Stimulated activated CD4-positive, alpha-beta T cell treated with anti-CD3 and anti-CD28 coated beads, Interleukin-12 subunit alpha, Interleukin-12 subunit beta, amount 100 ng/mL, for 24 hours (primary cell): Measurements from ENCODE around the gene AKAP13.
"Not testable (repeated sequence)": the region's sequence is repeated elsewhere in the genome, so short reads cannot be mapped to it uniquely, and the experiment has no call there.

Source experiments
- DNase-seq, 2 experiments: peaks; one replicate each; pipeline ENCODE4 v3.0.0-alpha.2; 2020; ENCODE audit warnings: low read depth in 2 of 2

AKAP13 gene, protein sequence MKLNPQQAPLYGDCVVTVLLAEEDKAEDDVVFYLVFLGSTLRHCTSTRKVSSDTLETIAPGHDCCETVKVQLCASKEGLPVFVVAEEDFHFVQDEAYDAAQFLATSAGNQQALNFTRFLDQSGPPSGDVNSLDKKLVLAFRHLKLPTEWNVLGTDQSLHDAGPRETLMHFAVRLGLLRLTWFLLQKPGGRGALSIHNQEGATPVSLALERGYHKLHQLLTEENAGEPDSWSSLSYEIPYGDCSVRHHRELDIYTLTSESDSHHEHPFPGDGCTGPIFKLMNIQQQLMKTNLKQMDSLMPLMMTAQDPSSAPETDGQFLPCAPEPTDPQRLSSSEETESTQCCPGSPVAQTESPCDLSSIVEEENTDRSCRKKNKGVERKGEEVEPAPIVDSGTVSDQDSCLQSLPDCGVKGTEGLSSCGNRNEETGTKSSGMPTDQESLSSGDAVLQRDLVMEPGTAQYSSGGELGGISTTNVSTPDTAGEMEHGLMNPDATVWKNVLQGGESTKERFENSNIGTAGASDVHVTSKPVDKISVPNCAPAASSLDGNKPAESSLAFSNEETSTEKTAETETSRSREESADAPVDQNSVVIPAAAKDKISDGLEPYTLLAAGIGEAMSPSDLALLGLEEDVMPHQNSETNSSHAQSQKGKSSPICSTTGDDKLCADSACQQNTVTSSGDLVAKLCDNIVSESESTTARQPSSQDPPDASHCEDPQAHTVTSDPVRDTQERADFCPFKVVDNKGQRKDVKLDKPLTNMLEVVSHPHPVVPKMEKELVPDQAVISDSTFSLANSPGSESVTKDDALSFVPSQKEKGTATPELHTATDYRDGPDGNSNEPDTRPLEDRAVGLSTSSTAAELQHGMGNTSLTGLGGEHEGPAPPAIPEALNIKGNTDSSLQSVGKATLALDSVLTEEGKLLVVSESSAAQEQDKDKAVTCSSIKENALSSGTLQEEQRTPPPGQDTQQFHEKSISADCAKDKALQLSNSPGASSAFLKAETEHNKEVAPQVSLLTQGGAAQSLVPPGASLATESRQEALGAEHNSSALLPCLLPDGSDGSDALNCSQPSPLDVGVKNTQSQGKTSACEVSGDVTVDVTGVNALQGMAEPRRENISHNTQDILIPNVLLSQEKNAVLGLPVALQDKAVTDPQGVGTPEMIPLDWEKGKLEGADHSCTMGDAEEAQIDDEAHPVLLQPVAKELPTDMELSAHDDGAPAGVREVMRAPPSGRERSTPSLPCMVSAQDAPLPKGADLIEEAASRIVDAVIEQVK (N-terminal part only)

GRCh38 chr15:85380217-85380811 is at the start of gene AKAP13:
AKAP13 (plus strand) TSS chr15:85380603; CDS start chr15:85485721, 105,118 bp downstream.
- peak; percentile 87 to 92 for DNase-seq

DNA sequence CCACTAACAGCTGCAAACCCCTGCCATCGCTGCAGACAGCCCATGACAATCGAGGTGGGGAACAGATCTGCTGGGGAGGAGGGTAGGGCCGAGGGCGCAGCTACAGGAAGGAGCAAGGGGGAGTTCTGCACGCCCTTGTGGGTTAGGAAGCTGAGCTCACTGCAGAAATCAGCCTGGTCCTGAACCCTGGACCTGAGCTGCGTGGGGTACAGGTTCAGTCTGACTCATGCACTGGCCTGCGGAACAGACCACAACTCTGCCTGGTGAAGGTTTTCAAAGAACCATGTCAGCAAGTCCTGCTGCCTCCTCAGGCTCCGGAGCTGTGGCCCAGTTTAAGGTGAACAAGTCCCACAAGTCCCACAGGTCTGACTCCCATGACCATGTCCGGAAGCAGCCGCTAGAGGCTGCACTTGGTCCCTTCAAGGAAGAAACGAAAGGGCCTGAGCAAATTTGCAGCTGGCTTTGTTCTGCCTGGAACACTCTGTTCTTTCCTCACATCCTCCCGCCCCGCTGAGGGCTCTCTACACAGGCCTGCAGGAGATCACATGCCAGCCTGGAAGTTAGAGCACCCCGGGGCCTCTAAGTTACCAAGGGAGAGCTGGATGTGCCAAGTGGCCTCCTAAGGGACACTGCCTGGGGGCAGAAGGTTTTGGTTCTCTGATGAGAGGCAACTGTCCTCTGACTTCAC is 49.4 kb upstream of the AKAP13 start:
- peak in 1 of 2 experiments; percentile 59 for DNase-seq

GRCh38 chr15:85331655-85332285 is 48.6 kb upstream of the AKAP13 start:
- no peak for DNase-seq

DNA sequence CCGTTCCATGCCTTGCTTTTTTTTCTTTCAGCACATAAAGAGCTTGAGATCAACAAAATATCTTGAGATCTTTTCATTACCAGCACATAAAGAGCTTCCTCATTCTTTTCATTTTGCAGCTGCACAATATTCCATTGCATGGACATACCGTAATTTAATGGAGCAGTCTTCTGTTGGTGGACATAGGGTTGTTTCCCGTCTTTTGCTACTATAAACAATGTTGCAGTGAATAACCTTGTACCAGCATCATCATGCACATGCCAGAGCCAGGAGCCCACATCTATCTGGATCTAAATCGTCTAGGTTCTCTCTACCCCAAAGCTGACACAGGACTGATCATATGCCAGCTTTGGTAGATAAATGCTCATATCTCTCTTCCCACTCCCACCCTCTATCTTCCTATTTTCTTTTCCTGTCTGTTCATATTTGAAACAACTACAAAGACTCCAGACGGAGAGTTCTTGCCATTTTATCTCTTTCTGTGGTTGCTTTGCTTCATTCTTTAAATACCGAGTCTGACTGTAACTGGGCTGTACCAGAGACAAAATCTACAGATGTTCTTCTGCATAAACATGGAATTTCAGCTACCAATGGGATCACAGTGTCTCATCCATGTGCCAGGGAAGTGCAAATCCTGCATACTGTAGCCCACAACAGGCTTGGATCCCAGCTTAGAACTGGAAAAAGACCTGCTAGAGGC is 47.1 kb upstream of the AKAP13 start:
- DNase-seq, result no peak

GRCh38 chr15:85334241-85334640 is 46.2 kb upstream of the AKAP13 start:
- no peak for DNase-seq

- DNase-seq, result no peak
These were observed 45.0 kb upstream of the AKAP13 start for GRCh38 chr15:85335193-85335942.

DNA sequence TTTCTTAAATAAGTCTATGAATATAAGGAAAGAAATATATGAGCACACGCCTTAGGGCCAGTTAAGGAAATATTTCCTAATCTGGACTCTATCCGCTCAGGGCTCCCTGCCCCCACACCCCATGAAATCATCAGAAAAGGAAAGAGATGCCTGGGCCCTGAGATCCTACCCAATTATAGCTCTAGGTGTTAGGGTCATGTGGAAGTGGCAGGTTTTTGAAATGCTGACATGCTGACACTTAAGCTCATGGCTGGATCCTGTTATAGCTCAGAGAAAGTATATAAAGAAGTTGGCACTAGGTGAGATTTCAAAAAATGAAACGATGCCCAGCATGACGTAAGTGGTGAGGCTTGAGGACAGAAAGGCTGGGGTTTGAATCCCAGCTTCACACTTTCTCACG is 43.5 kb upstream of the AKAP13 start:
- no peak for DNase-seq

- DNase-seq, result no peak
These were observed 42.9 kb upstream of the AKAP13 start for GRCh38 chr15:85337425-85338074.

- DNase-seq, result no peak
These were observed 40.1 kb upstream of the AKAP13 start for GRCh38 chr15:85340321-85340665.

- DNase-seq, result no peak
These were observed 39.6 kb upstream of the AKAP13 start for GRCh38 chr15:85340852-85341251.

- DNase-seq, result not testable (repeated sequence)
These were observed 38.2 kb upstream of the AKAP13 start for GRCh38 chr15:85342163-85342562.

GRCh38 chr15:85343443-85343842 is 37.0 kb upstream of the AKAP13 start:
- DNase-seq, result not testable (repeated sequence)

DNA sequence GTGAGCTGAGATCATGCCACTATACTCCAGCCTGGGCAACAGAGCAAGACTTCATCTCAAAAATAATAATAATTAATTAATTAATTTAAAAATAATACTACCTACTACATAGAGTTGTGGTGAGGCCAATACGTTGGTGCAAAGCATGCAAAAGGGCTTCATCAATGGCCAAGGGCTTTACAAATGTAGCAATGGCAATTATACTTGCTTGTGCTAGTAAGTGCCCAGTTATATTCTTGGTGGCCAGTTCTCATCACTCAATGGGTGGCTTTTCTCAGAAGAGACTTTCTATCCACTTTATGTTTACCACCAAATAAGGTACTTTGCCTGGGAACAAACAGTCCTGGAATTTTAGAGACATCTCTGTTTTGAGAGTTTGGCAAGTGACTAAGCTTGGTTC is 36.2 kb upstream of the AKAP13 start:
- not testable (repeated sequence) for DNase-seq

GRCh38 chr15:85344653-85345114 is 35.7 kb upstream of the AKAP13 start:
- DNase-seq, result not testable (repeated sequence)

GRCh38 chr15:85345196-85345918 is 35.0 kb upstream of the AKAP13 start:
- DNase-seq, result not testable (repeated sequence)

- not testable (repeated sequence) for DNase-seq
These were observed 33.8 kb upstream of the AKAP13 start for GRCh38 chr15:85346462-85347084.
